Raji (cell line): ENCODE data around the gene GARIN6.

Source experiments
- POLR2A ChIP-seq: IDR thresholded peaks from 2 replicates; pipeline ENCODE4 v1.6.1; 2011; ENCODE audit warnings: low read depth, low read length, control low read depth; ENCODE audit not compliant: insufficient read depth

GARIN6 gene

DNA sequence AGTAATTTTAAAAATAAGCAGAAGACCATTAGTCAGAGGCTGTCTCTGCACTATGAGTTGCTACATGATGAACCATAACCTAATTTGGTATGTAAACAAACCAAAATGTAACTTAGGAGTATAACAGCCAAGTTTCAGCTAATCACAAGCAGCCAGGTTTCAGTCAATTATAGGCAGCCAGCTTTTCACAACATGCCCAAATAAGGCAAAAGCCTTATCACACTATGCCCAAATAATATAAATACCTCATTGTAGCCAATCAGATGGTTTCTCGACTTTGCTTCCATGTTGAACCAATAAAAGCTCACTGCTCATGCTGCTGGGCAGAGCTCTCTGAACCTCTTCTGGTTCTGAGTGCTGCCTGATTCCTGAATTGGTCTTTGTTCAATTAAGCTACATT, 38.6 kb downstream of the GARIN6 start:
- TF ChIP-seq POLR2A = no peak

DNA sequence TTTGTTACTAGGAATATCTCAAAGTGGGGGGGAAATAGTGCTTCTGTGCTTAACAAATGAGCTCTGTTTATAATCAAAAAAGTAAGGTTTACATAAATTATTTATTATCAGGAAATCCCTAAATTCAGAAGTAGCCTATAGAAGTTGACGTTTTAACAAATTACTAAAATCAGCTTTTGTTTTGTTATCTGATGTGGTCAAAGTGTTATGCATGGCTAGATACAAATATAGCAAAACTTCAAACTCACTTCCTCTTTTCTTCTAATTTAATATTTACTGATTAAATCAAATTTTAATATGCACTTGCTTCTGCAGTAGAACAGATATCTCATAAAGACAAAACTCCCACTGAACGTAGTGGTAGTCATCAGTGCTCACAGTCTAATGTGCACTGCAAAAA, 47.5 kb downstream of the GARIN6 start:
- TF ChIP-seq POLR2A = no peak
